KMS-11 (cell line): ENCODE data around the gene ADGRV1.
"Not testable (repeated sequence)": the region's sequence is repeated elsewhere in the genome, so short reads cannot be mapped to it uniquely, and the experiment has no call there.

ENCODE experiments used
- H2AFZ ChIP-seq: fragments of 200-600 bp; sonication (generic); 2 replicates; pipeline ENCODE4 v1.6.1; 2016; ENCODE audit warnings: antibody characterized with exemption, mixed run types, low read depth
- H3K27ac ChIP-seq: fragments of 200-600 bp; sonication (generic); 2 replicates; pipeline ENCODE4 v1.6.1; 2016; ENCODE audit warnings: mild to moderate bottlenecking, mixed run types
- H3K27me3 ChIP-seq: fragments of 200-600 bp; sonication (generic); 2 replicates; pipeline ENCODE4 v1.6.1; 2017; ENCODE audit warnings: mild to moderate bottlenecking, low read depth, mixed run types, moderate library complexity; ENCODE audit not compliant: insufficient read depth
- H3K36me3 ChIP-seq: fragments of 200-600 bp; sonication (generic); 2 replicates; pipeline ENCODE4 v1.6.1; 2017; ENCODE audit warnings: mild to moderate bottlenecking, mixed run types; ENCODE audit not compliant: insufficient read depth
- H3K4me1 ChIP-seq: fragments of 200-600 bp; sonication (generic); 2 replicates; pipeline ENCODE4 v1.6.1; 2016; ENCODE audit warnings: mild to moderate bottlenecking, low read depth, mixed run types; ENCODE audit not compliant: poor library complexity, severe bottlenecking
- H3K4me2 ChIP-seq: fragments of 200-600 bp; sonication (generic); 2 replicates; pipeline ENCODE4 v1.7.0; 2016; ENCODE audit warnings: mild to moderate bottlenecking, mixed run types
- H3K4me3 ChIP-seq: fragments of 200-600 bp; sonication (generic); IDR thresholded peaks from 2 replicates; pipeline ENCODE4 v1.6.1; 2017; ENCODE audit warnings: low read depth, low read length, mixed read lengths; ENCODE audit not compliant: insufficient read depth
- H3K79me2 ChIP-seq: fragments of 200-600 bp; sonication (generic); 2 replicates; pipeline ENCODE4 v1.6.1; 2016; ENCODE audit warnings: low read depth, mixed run types; ENCODE audit not compliant: insufficient read depth
- H3K9ac ChIP-seq: fragments of 200-600 bp; sonication (generic); 2 replicates; pipeline ENCODE4 v1.6.1; 2016; ENCODE audit warnings: mild to moderate bottlenecking, mixed run types
- H4K20me1 ChIP-seq: fragments of 200-600 bp; sonication (generic); 2 replicates; pipeline ENCODE4 v1.6.1; 2016; ENCODE audit warnings: mild to moderate bottlenecking, mixed run types; ENCODE audit not compliant: insufficient read depth
- CTCF ChIP-seq: fragments of 200-600 bp; sonication (generic); conservative IDR thresholded peaks from 2 replicates; pipeline ENCODE4 v1.6.1; 2017; ENCODE audit warnings: low read depth, mild to moderate bottlenecking, antibody characterized with exemption, low read length, moderate library complexity, mixed read lengths

Gene ADGRV1

GRCh38 chr5:91042936-91043255 lies 484.3 kb downstream of the ADGRV1 start:
- Histone ChIP-seq H3K9ac (no peak overlapping the region), H3K27ac (no peak overlapping the region), H3K4me2 (no peak overlapping the region)

GRCh38 chr5:91048073-91048472 lies 489.5 kb downstream of the ADGRV1 start:
- no peaks in the 10 kb centered on the region for H3K36me3 ChIP-seq
- H3K9ac ChIP-seq, result no peak overlapping the region
- H3K4me2 ChIP-seq, result no peak overlapping the region
- H3K4me1 ChIP-seq, result no peaks in the 10 kb centered on the region
- no peak overlapping the region for H3K27ac ChIP-seq
- no peaks in the 10 kb centered on the region for H3K27me3 ChIP-seq
- H2AFZ ChIP-seq, result no peak overlapping the region
- no peaks in the 10 kb centered on the region for H4K20me1 ChIP-seq
- no peaks in the 10 kb centered on the region for H3K79me2 ChIP-seq
- TF ChIP-seq CTCF, result no peak
- no peak overlapping the region for H3K4me3 ChIP-seq

More at GRCh38 chr5:91042936-91043255, 484.3 kb downstream of the ADGRV1 start:
- Histone ChIP-seq H3K27me3 (no peaks in the 10 kb centered on the region), H2AFZ (no peak overlapping the region), H4K20me1 (no peaks in the 10 kb centered on the region), H3K36me3 (no peaks in the 10 kb centered on the region), H3K4me3 (no peak overlapping the region), H3K4me1 (no peaks in the 10 kb centered on the region), H3K79me2 (no peaks in the 10 kb centered on the region)
- no peak for TF ChIP-seq CTCF

- no peaks in the 10 kb centered on the region for H3K4me1 ChIP-seq
- TF ChIP-seq CTCF, result no peak
- H2AFZ ChIP-seq, result no peak overlapping the region
- H3K4me2 ChIP-seq, result no peak overlapping the region
- H3K27ac ChIP-seq, result no peak overlapping the region
- H3K36me3 ChIP-seq, result no peaks in the 10 kb centered on the region
- H3K9ac ChIP-seq, result no peak overlapping the region
- H3K79me2 ChIP-seq, result no peaks in the 10 kb centered on the region
- H3K4me3 ChIP-seq, result no peak overlapping the region
- no peaks in the 10 kb centered on the region for H3K27me3 ChIP-seq
- H4K20me1 ChIP-seq, result no peaks in the 10 kb centered on the region
Measured at GRCh38 chr5:91049112-91049511, 490.5 kb downstream of the ADGRV1 start.

GRCh38 chr5:91049800-91050199 lies 491.2 kb downstream of the ADGRV1 start:
- Histone ChIP-seq H2AFZ (no peak overlapping the region), H3K79me2 (no peaks in the 10 kb centered on the region), H3K27me3 (no peaks in the 10 kb centered on the region), H3K4me1 (no peaks in the 10 kb centered on the region), H4K20me1 (no peaks in the 10 kb centered on the region), H3K4me3 (no peak overlapping the region), H3K27ac (no peak overlapping the region), H3K4me2 (no peak overlapping the region), H3K9ac (no peak overlapping the region), H3K36me3 (no peaks in the 10 kb centered on the region)
- TF ChIP-seq CTCF, result no peak

- H2AFZ ChIP-seq, H3K4me3 ChIP-seq, H3K9ac ChIP-seq, H3K27me3 ChIP-seq, H3K79me2 ChIP-seq, H4K20me1 ChIP-seq, H3K4me1 ChIP-seq, H3K36me3 ChIP-seq, H3K4me2 ChIP-seq, H3K27ac ChIP-seq: not testable (repeated sequence)
Measured at GRCh38 chr5:91052411-91052810, 493.8 kb downstream of the ADGRV1 start.
